K562 (cell line): Measurements from ENCODE around the gene USP24. TPM values are rescaled to one million over a fixed set of nuclear protein-coding genes. Genes with fewer than 3 reads are reported as not detected.

Experiments used
- BCOR ChIP-seq: fragments of 450-650 bp; IDR thresholded peaks from 2 replicates; pipeline ENCODE4 v1.6.1; 2016
- BDP1 ChIP-seq: IDR thresholded peaks from 3 replicates; pipeline ENCODE4 v1.6.1; 2011; ENCODE audit not compliant: insufficient read length, insufficient read depth
- BRCA1 ChIP-seq, 2 experiments: fragments of 450-650 bp in 1 of 2; sonication (generic) in 1 of 2; formaldehyde crosslinking in 1 of 2; IDR thresholded peaks; 2 replicates each; pipeline versions ENCODE4 v1.5.0 to v1.6.1; 2017 to 2020; ENCODE audit warnings: mild to moderate bottlenecking in 1 of 2, missing genetic modification reagents in 1 of 2
- CBFB ChIP-seq: sonication (generic); formaldehyde crosslinking; IDR thresholded peaks from 2 replicates; pipeline ENCODE4 v1.4.0; 2020; ENCODE audit warnings: mild to moderate bottlenecking, missing genetic modification reagents
- CBX5 ChIP-seq: IDR thresholded peaks from 2 replicates; pipeline ENCODE4 v1.6.1; 2014; ENCODE audit warnings: low read depth, borderline replicate concordance
- CXXC5 ChIP-seq: fragments of 250-450 bp; sonication (Bioruptor Pico); IDR thresholded peaks from 2 replicates; pipeline ENCODE4 v1.8.0; 2022; ENCODE audit warnings: inconsistent platforms, mild to moderate bottlenecking, moderate library complexity
- DLX4 ChIP-seq: fragments of 250-450 bp; sonication (Bioruptor Pico); IDR thresholded peaks from 2 replicates; pipeline ENCODE4 v1.6.1; 2021; ENCODE audit warnings: mild to moderate bottlenecking
- FOXK1 ChIP-seq: sonication (generic); formaldehyde crosslinking; IDR thresholded peaks from 2 replicates; pipeline ENCODE4 v1.8.0; 2022; ENCODE audit warnings: missing genetic modification reagents, mild to moderate bottlenecking, borderline replicate concordance
- GATAD2B ChIP-seq: fragments of 450-650 bp; IDR thresholded peaks from 2 replicates; pipeline ENCODE4 v1.6.1; 2017; ENCODE audit warnings: mild to moderate bottlenecking, borderline replicate concordance
- MEF2A ChIP-seq: IDR thresholded peaks from 2 replicates; pipeline ENCODE4 v1.6.1; 2011; ENCODE audit warnings: low read depth, mild to moderate bottlenecking, low read length, moderate library complexity; ENCODE audit not compliant: control insufficient read depth
- NEUROD1 ChIP-seq: fragments of 150-350 bp; IDR thresholded peaks from 2 replicates; pipeline ENCODE4 v1.6.1; 2014; ENCODE audit warnings: borderline replicate concordance, low read length, low read depth; ENCODE audit not compliant: partially characterized antibody
- PML ChIP-seq: IDR thresholded peaks from 2 replicates; pipeline ENCODE4 v1.6.1; 2012; ENCODE audit warnings: low read length, inconsistent platforms
- RBFOX2 ChIP-seq: fragments of 200-400 bp; formaldehyde crosslinking; IDR thresholded peaks from 2 replicates; pipeline ENCODE4 v1.6.1; 2017; ENCODE audit warnings: low read depth, mild to moderate bottlenecking, low read length, moderate library complexity
- SMAD4 ChIP-seq: fragments of 250-450 bp; sonication (Bioruptor Pico); conservative IDR thresholded peaks from 2 replicates; pipeline ENCODE4 v1.8.0; 2021; ENCODE audit warnings: inconsistent platforms, mild to moderate bottlenecking, moderate library complexity
- SMARCE1 ChIP-seq: fragments of 450-650 bp; IDR thresholded peaks from 2 replicates; pipeline ENCODE4 v1.7.1; 2016; ENCODE audit warnings: mild to moderate bottlenecking
- SNIP1 ChIP-seq: fragments of 450-650 bp; IDR thresholded peaks from 2 replicates; pipeline ENCODE4 v1.7.1; 2017; ENCODE audit warnings: low read depth, mild to moderate bottlenecking
- SOX6 ChIP-seq: fragments of 450-650 bp; IDR thresholded peaks from 2 replicates; pipeline ENCODE4 v1.6.1; 2014; ENCODE audit warnings: mild to moderate bottlenecking
- TAL1 ChIP-seq: fragments of 450-650 bp; IDR thresholded peaks from 2 replicates; pipeline ENCODE4 v1.6.1; 2016; ENCODE audit warnings: mild to moderate bottlenecking
- TEAD4 ChIP-seq, 2 experiments: sonication (generic) in 1 of 2; formaldehyde crosslinking in 1 of 2; IDR thresholded peaks; 2 replicates each; pipeline versions ENCODE4 v1.6.1 to v1.8.0; 2012 to 2022; ENCODE audit warnings: borderline replicate concordance in 1 of 2, inconsistent platforms in 1 of 2, low read length in 1 of 2, mild to moderate bottlenecking in 1 of 2, missing genetic modification reagents in 1 of 2
- ZFP36 ChIP-seq: fragments of 150-350 bp; IDR thresholded peaks from 2 replicates; pipeline ENCODE4 v1.6.1; 2018; ENCODE audit warnings: low read length, low read depth; ENCODE audit not compliant: partially characterized antibody
- ZNF133 ChIP-seq: fragments of 250-450 bp; sonication (Bioruptor Pico); IDR thresholded peaks from 2 replicates; pipeline ENCODE4 v1.4.0; 2020; ENCODE audit warnings: mild to moderate bottlenecking
- ZNF174 ChIP-seq: fragments of 250-450 bp; sonication (Bioruptor Pico); IDR thresholded peaks from 2 replicates; pipeline ENCODE4 v1.4.0; 2020; ENCODE audit warnings: mild to moderate bottlenecking
- polyA plus RNA-seq, 8 experiments: library from polyadenylated mRNA; depleted of rRNA in 4 of 8; stranded (reverse) in 5 of 8; unstranded in 3 of 8; fragments of >200 nt; fragmentation: Nextera tagmentation in 2 of 8; fragmentation: Illumina TruSeq in 1 of 8; extraction: Ambion mirVana in 2 of 8; extraction: Trizol in 1 of 8; gene quantifications; 2 replicates each; pipeline versions ENCODE4 v1.2.1 to v1.2.3, GENCODE V29; 2011 to 2014; ENCODE audit warnings: inconsistent platforms in 1 of 8, missing spikeins in 1 of 8
- total RNA-seq, 7 experiments: library from RNA; depleted of rRNA in 6 of 7; stranded (reverse); fragments of >200 nt in 6 of 7; fragmentation: Illumina TruSeq in 2 of 7; extraction: Trizol in 2 of 7; gene quantifications; 2 replicates each; pipeline versions ENCODE4 v1.2.1 to v1.2.3, GENCODE V29; 2011 to 2021; ENCODE audit warnings: low replicate concordance in 1 of 7
- TF ChIP-seq, protein P1 (sequence below): fragments of 450-650 bp; IDR thresholded peaks from 2 replicates; pipeline ENCODE4 v1.6.1; 2016; ENCODE audit warnings: antibody characterized with exemption
- TF ChIP-seq, protein P2 (sequence below): IDR thresholded peaks from 2 replicates; pipeline ENCODE4 v1.6.1; 2012; ENCODE audit warnings: low read depth, low read length, improper control_type of control experiment, borderline replicate concordance
- TF ChIP-seq, protein P3 (sequence below): IDR thresholded peaks from 2 replicates; pipeline ENCODE4 v1.6.1; 2011; ENCODE audit not compliant: insufficient read length; ENCODE audit errors: extremely low read depth

USP24 gene
- total and polyA plus RNA-seq, 9 of the 15 experiments (the other 6 are each of a cell fraction or from before 2014, with no cell fraction given), result 7.7 to 62.6 (median 36.8) TPM

GRCh38 chr1:55197099-55197498 lies 18.1 kb downstream of the USP24 start (continued):
- TF ChIP-seq, protein P1, sequence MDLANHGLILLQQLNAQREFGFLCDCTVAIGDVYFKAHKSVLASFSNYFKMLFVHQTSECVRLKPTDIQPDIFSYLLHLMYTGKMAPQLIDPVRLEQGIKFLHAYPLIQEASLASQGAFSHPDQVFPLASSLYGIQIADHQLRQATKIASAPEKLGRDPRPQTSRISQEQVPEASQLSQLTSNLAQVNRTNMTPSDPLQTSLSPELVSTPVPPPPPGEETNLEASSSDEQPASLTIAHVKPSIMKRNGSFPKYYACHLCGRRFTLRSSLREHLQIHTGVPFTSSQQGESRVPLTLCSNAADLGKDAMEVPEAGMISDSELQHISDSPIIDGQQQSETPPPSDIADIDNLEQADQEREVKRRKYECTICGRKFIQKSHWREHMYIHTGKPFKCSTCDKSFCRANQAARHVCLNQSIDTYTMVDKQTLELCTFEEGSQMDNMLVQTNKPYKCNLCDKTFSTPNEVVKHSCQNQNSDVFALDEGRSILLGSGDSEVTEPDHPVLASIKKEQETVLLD, result peak; percentile 49; the same call in 1 of the 2 replicates
- TF ChIP-seq SNIP1, result no peak
- TF ChIP-seq DLX4 (CRISPR knock-in tag), result no peak
- TF ChIP-seq GATAD2B, result peak; percentile 53; the same call in 1 of the 2 replicates
- no peak for TF ChIP-seq FOXK1 (CRISPR knock-in tag)
- TF ChIP-seq TAL1, result peak; percentile 79
- no peak for TF ChIP-seq BRCA1 (IDR thresholded peaks at IDR 0.05)
- no peak for TF ChIP-seq BRCA1 (CRISPR knock-in tag; IDR thresholded peaks at IDR 0.05)
- TF ChIP-seq, protein P2, sequence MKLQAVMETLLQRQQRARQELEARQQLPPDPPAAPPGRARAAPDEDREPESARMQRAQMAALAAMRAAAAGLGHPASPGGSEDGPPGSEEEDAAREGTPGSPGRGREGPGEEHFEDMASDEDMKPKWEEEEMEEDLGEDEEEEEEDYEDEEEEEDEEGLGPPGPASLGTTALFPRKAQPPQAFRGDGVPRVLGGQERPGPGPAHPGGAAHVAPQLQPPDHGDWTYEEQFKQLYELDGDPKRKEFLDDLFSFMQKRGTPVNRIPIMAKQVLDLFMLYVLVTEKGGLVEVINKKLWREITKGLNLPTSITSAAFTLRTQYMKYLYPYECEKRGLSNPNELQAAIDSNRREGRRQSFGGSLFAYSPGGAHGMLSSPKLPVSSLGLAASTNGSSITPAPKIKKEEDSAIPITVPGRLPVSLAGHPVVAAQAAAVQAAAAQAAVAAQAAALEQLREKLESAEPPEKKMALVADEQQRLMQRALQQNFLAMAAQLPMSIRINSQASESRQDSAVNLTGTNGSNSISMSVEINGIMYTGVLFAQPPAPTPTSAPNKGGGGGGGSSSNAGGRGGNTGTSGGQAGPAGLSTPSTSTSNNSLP, result 0 out of 2 replicates have a peak, but pooled peaks have one; percentile 40
- no peak for TF ChIP-seq ZNF174 (CRISPR knock-in tag)
- TF ChIP-seq TEAD4 (IDR thresholded peaks at IDR 0.05; ENCODE audit: low read length), result peak; percentile 87
- no peak for TF ChIP-seq TEAD4 (CRISPR knock-in tag; IDR thresholded peaks at IDR 0.05; ENCODE audit: borderline replicate concordance)
- TF ChIP-seq CXXC5, result no peak
- TF ChIP-seq MEF2A, result no peak
- TF ChIP-seq NEUROD1, result no peak
- no peak for TF ChIP-seq RBFOX2
- TF ChIP-seq SOX6, result peak; percentile 84
- no peak for TF ChIP-seq CBX5
- no peak for TF ChIP-seq ZNF133 (CRISPR knock-in tag)
- TF ChIP-seq, protein P3, sequence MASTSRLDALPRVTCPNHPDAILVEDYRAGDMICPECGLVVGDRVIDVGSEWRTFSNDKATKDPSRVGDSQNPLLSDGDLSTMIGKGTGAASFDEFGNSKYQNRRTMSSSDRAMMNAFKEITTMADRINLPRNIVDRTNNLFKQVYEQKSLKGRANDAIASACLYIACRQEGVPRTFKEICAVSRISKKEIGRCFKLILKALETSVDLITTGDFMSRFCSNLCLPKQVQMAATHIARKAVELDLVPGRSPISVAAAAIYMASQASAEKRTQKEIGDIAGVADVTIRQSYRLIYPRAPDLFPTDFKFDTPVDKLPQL, result no peak
- peak; percentile 47; the same call in 1 of the 2 replicates for TF ChIP-seq BCOR
- no peak for TF ChIP-seq BDP1
- peak; percentile 44 for TF ChIP-seq ZFP36
- no peak for TF ChIP-seq SMAD4 (CRISPR knock-in tag)
- peak; percentile 64 for TF ChIP-seq PML
- peak; percentile 57; the same call in 1 of the 2 replicates for TF ChIP-seq SMARCE1
- no peak for TF ChIP-seq CBFB (CRISPR knock-in tag)
